Body of pancreas (tissue), 4 donors: ENCODE measurements around the gene LDB2.

Experiments used
- CTCF ChIP-seq, 7 experiments: fragments of 450-650 bp in 4 of 7; fragments of 200-600 bp in 3 of 7; sonication (generic) in 3 of 7; IDR thresholded peaks; one replicate each; pipeline ENCODE4 v1.5.1; 2016 to 2019; ENCODE audit warnings: antibody characterized with exemption in 7 of 7
- POLR2A ChIP-seq, 3 donors: fragments of 450-650 bp; IDR thresholded peaks; one replicate each; pipeline ENCODE4 v1.6.1; 2016; ENCODE audit warnings: antibody characterized with exemption in 3 of 3, mild to moderate bottlenecking in 2 of 3

- TF ChIP-seq CTCF (IDR thresholded peaks at IDR 0.05): no peak
- no peak for TF ChIP-seq POLR2A (IDR thresholded peaks at IDR 0.05)
Observed at GRCh38 chr4:16757080-16757521, 141.3 kb downstream of the LDB2 start.
